GM18861 (cell line): ENCODE data around the gene LHX4.

Experiments used
- ATAC-seq: cut with Tn5 transposase; IDR thresholded peaks from one replicate; pipeline ENCODE4 v1.9.1; 2021; ENCODE audit not compliant: unreplicated experiment

Gene LHX4

DNA sequence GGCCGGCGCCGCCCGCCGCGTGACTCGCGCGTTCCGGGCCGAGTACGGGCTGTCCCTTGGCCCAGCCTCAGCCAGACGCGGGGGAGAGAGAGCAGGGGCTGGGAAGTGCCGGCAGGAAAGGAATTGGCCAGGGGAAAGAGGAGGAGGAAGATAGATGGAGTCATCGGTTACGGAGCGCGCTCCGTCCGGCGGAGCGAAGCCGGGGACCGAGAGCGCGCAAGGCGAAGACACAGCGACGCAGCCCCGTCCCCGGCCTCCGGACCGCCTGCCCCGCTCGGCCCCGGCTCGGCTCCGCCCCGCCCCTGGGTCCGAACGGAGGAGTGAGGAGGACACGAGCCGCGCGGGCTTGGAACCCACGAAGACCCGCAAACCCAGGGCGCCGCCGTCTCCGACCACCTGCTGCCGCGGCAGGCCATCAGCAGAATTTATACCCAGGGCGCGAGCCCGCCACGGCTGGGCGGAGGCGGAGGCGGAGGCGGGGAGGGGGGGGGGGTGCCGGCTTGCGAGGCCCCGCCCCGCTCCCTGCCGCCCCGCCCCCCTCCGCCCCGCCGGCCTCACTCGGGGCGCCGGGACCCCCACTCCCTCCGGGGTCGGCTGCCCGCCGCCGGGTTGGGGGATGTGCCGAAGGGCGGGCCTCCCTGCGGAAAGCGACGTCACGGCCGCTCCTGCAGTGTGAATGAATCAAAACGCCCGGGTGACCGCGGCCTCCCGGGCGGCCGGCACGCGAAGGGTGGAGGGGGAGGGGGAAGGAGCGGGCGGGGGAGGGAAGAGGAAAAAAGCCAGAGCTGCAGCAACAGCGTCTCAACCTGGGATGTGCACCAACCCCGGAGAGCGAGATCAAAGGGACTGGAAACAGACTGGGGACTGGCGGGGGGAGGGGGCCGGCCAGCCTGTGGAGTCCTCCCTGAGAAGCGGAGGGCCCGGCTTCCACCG, at the start of gene LHX4:
Gene LHX4, plus strand, starts transcription at position 782 of the 933 bp plus-strand sequence. CDS start 266 bp downstream, outside the sequence.
- ATAC-seq, result no peak

DNA sequence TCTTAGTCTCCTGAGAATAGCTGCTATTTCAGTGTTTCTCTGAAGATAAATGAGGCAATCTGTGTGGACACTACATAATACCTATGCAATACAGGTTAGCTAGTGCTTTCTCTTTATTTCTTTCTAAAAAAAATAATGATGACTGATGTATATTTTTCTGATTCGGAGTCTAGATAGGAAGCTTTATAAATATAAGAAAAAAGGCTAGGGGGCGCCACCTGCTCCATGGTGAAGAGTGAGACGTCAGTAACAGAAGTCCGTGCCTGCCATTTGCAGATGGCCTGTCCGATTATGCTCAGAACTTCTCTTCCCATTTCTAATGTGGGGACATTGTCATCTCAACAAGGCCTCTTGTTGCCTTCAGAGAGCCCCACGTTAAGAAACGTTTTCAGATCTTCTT, 49.0 kb upstream of the LHX4 start:
- no peak for ATAC-seq

DNA sequence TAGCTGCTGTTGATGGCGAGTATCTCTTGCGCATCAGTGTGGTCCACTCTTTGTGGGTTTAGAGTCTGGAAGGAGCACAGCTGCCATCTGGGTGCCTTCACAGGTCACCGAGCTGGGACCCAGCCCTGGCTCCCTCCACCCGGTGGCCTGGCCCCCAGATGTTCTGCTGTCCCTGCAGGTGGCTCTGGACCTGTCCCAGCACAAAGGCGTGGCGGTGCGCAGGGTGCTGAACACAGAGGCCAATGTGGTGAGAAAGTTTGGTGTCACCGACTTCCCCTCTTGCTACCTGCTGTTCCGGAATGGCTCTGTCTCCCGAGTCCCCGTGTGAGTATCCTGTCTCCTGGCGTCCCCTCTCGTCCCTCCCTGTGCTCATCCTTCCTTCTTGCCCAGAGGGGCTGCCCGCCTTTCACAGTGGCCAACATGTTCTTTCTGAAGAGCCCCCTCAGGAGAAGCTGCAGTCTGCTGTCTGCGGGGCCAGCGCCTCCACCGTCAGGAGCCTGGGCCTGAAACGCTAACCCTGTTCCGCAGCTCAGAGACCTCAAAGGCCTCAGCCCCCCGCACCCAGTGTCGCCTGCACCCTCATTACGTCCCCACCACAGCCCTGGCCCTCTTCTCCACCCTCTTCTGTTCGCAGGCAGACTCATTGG, 47.9 kb upstream of the LHX4 start:
- no peak for ATAC-seq

DNA sequence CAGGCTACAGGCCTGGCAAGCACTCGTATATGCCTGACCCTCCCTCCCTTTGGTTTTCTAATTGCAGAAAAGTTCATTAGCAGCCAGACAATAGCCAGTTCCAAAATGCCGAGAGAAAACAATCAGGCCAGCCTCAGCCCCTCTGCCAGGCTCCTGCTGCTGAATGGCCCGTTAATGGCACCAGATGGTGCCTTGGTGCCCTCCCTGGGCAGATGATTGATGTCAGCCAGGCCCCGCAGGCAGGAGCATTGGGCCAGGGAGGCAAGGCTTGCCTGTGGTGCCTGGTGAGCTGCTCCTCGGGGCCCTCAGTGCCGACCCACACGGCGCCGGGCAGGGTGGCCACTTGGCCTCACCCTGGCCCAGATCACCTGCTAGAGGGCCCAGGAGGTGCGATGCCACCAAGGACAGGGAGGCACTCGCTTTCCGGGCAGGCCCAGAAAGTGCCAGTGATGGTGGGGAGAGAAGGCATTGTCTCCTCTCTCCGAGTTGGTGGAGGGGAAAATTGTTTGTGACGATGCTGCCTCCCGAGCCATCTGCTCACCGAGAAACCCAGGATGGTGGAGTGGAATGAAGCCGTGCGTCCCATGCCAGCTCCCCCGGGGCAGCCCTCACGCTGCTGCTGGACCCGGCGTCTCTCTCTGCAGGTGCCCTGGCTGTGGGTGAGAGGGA, 47.3 kb upstream of the LHX4 start:
- no peak for ATAC-seq

DNA sequence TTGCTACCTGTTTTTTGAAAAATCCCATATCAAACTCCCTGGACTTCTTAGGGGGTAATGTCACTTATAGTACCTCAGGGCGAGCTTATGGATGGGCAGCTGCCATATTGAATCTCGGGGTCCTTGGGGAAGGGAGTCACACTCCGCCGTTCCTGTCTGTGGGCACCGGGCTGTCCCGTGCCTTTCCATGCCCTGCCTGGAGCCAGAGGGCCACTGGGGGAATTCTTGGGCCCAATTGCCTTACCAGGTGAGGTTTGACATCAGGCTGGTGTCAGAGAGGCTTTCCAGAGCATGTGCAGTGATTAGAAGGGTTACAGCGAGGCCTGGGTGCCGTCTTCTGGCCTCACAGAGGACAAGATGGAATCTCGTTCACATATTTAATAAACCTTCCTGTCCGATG, 46.6 kb upstream of the LHX4 start:
- no peak for ATAC-seq

DNA sequence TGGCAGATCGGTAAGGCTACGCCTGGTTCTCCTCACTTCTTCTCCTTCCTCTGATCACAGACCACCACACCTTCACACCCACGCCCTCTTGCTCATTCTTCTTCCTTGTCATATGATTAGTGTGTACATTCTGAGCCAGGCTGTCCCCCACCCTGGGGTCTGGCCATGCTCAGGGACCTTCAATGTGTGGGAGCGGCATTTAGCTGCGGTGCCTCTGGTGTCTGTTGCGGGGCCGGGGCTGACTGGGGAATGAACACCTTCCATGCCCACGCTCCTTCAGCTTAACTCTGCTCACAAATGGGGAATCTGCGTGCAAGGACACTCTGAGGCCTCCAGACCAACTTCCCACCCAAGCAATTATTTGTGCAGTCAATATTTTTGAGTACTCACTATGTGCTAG, 46.0 kb upstream of the LHX4 start:
- no peak for ATAC-seq

DNA sequence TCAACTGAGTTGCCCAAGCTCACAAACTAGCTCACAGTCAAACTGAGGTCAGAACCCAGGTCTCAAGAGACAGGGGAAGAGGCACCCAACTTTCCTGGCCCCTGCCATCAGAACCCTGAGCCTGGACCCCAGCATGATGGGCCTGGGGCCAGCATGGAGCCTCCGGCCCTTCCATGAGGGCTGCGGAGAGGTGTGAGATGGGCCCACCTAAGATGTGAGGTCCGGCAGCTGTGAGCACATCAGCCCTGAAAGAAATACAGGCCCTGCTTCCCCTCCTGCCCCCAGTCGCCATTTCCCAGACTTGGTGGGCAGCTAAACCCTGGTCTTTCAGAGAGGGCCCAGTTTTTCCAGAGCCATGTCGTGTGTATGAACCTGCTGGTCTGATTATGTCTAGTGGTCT, 44.8 kb upstream of the LHX4 start:
- ATAC-seq, result no peak

DNA sequence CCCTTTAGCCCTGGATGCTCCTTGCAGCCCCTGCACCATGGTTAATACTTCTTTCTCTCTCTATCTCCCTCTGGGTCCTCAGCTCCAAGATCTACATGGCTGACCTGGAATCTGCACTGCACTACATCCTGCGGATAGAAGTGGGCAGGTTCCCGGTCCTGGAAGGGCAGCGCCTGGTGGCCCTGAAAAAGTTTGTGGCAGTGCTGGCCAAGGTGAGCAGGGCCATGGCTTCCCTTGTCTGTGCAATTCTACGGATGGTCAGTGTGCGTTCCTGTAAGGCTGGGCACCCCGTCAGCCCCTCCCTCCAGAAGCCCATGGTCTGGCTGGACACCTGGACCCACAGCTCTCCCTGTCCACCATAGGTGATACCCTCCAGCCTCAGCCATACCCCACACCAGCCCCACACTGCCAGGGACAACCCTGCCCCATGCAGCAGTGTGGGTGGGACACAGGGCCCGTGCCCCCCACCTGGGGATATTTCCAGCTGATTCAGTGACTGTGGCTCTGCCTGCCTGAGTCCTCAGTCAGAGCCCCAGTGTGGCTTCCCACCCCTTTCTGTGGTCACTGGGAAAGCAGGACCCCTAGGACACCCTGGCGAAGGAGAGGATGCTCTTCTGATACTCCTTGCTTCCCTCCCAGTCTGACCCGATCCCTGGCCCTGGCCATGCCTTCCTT, 44.0 kb upstream of the LHX4 start:
- no peak for ATAC-seq

DNA sequence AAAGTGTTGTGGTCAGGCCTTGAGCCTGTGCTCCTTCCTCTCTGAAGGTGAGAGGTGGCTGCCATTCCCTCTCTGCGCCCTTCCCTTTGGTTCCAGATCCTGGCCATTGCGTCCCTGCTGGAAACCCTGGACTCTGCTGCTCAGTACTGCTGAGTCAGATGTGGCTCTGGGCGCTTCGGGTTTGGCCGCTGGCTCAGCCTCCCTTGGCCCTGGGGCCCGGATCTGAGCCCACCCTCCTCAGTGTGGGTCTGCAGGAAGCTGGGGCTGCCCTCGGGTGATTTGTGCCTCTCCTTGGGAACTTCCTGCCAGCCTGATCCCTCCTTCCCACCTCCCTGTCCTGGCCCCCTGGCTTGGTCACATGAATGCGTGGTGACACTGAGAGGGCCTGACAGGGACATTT, 43.2 kb upstream of the LHX4 start:
- no peak for ATAC-seq

DNA sequence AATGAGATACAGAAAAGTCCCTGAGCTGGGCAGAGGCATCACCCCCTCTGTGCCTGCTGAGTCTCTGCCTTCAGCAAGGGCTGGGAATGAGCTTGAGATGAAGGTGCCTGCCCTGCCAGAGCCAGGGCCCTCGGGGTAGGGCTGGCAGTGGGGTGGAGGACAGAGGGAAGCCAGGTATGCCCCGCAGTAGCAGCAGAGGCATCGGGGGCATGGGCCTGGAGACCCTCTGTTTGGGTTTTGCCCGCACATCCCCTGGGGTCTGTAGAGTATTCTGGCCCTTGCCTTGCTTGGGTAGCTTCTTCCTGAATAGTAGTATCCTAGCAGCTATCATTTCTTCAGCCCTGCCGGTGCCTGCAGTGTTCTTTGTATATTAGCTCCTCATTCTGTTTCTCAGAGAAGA, 42.4 kb upstream of the LHX4 start:
- ATAC-seq, result no peak

DNA sequence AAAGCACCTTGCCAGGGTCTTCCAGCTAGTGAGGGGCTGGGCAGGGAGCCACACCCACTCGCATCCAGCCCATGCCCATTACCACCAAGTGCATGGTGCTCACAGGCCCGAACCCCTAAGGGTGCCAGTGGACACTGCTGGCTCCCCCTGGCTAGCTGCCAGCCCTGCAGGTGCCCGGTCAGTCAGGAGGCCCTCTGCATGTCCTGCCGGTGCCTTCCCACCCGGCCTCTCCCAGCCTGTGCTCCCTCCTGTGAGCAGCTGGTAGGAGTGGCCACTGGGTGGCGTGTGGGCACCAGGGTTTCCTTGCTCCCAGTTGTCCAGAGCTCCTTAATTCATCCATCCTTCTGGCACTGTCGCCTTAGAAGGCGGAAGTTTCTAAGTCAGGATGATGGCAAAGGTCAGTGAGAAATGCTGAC, 42.0 kb upstream of the LHX4 start:
- ATAC-seq, result no peak

DNA sequence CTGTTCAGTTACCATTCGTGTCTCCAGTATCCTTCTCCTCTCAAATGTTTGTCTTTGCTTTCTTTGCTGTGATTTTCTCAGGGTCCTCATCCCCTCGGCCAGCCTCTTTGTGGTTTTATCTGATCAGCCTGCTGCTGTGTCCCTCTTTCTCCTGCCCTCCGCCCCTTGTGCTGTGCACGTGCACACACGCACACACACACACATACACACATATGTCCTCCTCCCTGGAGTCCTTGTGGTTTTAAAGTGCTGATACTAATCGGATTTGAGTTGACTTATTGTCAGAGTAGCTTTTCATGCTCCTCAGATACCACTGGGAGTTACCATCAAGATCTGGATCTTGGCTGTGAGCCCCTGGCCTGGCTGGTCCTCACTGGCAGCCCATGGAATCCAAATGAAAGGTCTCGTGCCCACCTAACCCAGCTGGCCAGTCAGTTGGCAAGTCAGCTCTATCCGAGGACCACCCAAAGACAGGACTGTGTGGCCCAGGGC, 41.3 kb upstream of the LHX4 start:
- ATAC-seq, result no peak

DNA sequence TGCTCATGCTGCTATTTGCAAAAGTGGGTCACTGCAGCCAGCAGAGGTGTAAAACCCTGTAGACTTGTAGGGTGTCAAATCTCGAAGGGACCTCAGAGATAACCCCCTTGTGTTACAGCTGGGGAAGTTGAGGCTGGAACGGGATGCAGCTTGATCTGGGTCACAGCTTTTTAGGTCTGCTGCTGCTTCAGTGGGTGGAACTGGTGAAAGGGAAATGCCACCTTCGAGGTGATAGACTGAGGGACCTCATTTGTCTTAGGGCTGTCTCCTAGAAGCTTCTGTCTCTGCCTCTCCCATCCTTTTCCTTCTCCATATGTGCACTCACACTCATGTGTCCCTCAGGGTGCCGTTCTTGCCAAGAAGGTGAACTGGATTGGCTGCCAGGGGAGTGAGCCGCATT, 40.0 kb upstream of the LHX4 start:
- no peak for ATAC-seq

DNA sequence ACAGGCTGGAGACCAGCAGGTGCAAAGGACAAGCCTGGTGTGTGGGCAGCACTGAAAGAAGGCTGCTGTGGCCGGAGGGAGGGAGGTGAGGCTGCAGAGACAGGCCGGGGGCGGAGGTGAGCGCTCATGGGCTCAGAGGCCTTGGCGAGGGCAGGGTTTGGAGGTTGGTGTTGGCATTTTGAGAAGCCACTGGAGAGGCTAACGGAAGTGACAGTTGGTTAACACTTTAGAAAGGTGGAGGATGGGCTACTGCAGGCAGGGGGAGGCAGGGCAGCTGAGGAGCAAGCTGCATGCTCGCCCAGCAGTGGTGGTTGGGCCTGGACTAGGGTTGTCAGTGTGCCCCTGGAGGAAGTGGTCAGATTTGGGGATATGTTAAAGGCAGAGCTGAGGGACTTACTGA, 37.9 kb upstream of the LHX4 start:
- ATAC-seq, result no peak

DNA sequence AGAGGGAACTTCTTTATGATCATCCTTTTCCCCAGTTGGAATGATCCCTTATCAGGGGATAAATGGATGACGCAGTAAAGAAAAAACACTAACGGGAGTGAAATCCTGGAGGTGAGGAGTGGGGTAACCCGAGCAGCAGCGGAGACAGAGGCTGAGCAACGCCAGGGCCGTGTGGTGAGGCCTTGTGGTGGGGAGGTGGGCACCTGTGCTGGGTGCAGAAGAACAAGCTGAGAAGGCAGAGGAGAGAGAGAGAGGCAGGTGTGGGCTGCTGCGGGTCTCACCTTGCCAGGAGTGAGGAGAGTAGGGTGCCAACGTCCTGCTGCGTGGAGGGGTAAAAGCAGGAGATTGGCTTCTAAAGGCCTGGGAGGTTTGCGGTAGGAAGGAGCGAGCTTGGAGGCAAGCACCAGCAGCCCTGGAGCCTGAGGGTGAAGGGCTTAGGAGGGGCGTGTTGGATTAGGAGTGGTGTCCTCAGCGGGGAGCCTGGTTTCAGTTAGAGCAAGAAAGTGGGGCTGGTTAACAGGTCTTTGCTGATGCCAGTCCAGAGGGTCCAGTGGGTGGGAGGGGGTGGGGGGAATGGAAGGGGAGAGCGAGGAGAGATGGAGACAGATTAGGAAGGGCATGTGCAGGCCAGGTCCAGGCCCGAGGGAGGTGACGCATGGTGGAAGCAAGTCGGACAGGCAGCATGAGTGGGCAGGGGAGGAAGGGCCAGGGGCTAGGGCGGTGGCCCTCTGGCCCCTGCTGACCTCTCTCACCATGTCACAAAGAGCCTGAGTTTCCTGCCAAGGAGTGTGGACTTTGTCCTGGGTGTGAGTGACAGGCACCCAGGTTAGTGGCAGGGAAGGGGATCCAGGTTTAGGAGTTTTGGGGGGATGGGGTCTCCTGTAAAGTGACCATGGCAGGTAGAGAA, 36.7 kb upstream of the LHX4 start:
- ATAC-seq, result no peak

DNA sequence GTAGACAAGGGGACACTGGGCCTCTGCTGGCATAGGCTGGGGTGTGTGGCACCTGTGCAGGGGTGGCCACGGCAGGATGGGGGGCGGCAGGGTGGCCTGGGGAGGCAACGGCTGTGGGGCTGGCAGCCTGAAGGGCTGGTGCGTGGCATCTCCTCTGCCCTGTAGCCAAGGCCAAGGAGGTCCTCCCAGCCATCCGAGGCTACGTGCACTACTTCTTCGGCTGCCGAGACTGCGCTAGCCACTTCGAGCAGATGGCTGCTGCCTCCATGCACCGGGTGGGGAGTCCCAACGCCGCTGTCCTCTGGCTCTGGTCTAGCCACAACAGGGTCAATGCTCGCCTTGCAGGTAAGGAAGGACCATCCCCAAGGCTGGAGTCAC, 36.0 kb upstream of the LHX4 start:
- ATAC-seq, result no peak

DNA sequence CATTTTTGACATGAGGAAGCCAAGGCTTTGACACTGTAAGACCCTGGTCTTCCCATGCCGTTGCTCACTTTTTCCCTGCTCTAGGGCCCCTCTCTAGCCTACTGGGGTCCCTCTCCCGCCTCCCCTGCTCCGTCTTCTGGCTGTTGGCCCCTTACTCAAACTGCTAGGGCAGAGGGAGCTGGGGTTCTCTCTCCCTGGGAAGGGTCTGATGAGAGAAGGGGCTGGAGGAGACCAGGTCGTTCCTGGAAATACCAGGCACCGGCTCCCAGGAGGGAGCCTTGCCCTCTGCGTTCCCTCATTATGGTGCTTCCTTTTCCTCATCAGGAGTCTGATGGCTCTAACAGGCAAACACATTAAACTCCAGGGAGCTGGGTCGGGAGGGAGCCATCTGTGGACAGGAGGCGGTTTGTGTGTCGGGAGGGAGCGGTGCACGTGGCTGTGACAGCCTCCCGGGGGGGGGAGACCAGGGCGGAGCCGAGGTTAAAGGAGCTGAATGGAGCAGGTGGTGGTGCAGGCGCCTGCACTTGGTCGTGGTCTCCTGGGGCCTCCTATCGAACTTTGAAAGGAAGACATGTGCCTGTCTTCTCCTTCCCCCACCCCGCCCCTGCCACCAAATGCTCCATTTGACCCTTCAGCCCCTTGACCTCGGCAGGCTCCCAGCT, 35.4 kb upstream of the LHX4 start:
- no peak for ATAC-seq

DNA sequence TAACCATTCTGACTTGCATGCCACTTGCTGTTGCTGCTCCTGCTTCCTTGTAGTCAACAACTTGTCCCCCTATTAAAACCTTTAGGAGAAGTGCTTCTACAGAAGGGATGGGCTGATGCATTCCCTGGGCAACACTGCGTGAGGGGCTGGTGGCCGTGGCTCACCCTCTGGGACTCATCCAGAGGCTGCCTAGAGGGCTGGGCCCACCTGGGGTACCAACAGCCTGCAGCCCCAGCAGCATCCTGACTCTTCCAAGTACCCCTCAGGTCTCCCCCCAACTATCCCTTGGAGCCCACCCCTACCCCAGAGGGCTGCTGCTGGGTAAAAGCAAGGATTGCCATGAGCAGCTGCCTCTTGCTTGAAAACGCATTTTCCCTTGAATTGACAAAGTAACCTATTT, 34.7 kb upstream of the LHX4 start:
- ATAC-seq, result no peak

DNA sequence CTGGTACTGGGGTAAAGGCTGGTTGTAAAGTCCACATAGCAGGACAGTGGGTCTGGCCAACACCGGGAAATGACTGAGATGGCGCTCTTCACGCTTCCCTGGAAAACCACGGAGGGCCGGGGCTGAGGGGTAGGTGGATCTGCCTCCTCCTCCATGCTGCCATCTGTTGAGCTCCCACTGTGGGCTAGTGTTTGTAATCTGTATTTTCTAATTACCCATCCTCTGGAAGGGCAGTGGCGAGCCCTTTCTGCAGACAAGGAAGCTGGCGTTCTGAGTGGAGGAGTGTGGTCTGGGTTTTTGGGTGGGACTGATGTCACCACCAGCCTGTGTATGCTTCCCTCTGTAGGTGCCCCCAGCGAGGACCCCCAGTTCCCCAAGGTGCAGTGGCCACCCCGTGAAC, 34.1 kb upstream of the LHX4 start:
- ATAC-seq, result no peak
